ENCODE measurements around the gene UBR2.
"Not testable (repeated sequence)": the region's sequence is repeated elsewhere in the genome, so short reads cannot be mapped to it uniquely, and the experiment has no call there.

UBR2 gene

GRCh38 chr6:42729731-42730130 lies 165.9 kb downstream of the UBR2 start:
- FAIRE-seq, result no peak

GRCh38 chr6:42733867-42734481 lies 170.1 kb downstream of the UBR2 start:
- FAIRE-seq, result not testable (repeated sequence)

DNA sequence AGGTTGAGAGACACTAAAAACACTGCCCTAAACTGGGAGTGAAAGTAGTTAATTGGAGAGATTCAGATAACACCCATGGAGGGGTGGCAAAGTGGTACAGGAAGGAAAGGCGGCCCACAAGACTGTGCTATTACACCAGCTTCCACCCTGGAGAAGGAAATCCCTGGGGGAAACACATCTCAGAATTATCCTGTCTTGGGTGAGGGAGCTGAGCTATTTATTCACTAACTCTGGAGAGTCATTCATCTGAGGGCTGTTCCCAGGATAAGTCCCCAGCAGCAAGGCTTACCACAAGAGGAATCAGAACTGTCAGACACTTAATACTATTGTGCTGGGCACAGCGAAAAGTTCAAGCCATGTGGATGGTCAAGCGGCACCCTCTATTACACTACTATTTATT lies 172.1 kb downstream of the UBR2 start:
- no peak for FAIRE-seq

DNA sequence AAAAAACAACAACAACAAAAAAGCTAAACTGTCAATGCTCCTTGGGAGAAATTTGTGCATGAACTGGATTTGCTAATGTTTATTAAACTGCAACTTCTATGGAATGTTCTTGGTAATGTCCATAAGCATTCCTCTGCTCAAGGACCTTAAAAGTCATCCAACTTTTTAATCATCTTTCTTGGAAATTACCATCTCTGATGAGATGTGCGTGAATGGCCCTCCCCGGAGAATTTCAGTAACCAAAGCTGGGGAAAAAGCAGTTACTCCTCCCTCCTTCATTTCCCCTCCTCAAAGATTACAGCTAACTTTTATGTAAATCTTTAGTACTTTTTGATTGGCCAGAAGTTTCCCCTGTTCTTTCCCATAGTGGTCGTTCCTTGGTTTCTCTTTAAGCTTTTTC lies 176.9 kb downstream of the UBR2 start:
- no peak for FAIRE-seq

DNA sequence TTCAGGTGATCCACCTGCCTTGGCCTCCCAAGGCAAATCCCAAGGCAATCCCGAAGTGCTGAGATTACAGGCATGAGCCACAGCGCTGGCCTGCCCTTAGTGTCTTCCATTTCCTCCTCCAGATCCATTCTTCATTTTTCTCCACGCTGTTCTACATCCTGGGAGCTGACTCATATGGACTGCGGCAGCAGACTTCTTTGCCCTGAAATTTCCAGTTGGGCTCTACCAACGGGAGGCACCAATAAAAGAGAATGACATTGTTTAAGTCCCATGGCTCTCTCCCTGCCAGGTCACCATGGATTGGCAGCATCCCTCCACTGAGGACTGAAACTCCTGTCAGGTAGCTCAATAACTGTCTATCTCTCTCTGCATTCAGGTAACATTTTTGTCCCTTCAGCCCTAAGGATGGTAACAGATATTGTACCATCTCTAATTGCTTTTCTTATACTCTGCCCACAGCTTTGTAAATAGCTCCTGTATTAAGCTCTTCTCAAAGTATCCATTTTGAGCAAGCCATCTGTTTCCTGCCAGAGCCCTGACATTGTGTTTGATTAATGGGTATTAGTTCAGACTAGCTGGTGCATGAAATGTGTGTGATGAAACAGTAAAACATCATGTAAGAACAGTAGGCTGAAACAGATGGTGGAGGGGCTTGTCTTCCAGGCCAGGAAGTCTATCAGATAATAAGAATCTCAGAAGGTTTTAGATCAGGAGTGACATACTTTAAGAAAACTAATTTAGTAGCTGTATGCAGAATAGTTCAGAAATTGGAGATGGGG lies 178.5 kb downstream of the UBR2 start:
- FAIRE-seq, result no peak
